Gastroesophageal sphincter (tissue), 3 donors: ENCODE results near the gene GABRB2.

Source experiments
- EP300 ChIP-seq: sonication (generic); formaldehyde crosslinking; IDR thresholded peaks from one replicate; pipeline ENCODE4 v1.6.1; 2017; ENCODE audit warnings: antibody characterized with exemption, mild to moderate bottlenecking
- POLR2A ChIP-seq, 2 donors: fragments of 450-650 bp; IDR thresholded peaks; one replicate each; pipeline ENCODE4 v1.6.1; 2017; ENCODE audit warnings: antibody characterized with exemption in 2 of 2, mild to moderate bottlenecking in 2 of 2, moderate library complexity in 1 of 2
- TF ChIP-seq, protein P1 (sequence below), 4 experiments: fragments of 200-600 bp in 2 of 4; fragments of 450-650 bp in 2 of 4; sonication (generic) in 1 of 4; IDR thresholded peaks; one replicate each; pipeline ENCODE4 v1.5.1; 2017 to 2019; ENCODE audit warnings: antibody characterized with exemption in 4 of 4, mild to moderate bottlenecking in 2 of 4, moderate library complexity in 2 of 4

DNA sequence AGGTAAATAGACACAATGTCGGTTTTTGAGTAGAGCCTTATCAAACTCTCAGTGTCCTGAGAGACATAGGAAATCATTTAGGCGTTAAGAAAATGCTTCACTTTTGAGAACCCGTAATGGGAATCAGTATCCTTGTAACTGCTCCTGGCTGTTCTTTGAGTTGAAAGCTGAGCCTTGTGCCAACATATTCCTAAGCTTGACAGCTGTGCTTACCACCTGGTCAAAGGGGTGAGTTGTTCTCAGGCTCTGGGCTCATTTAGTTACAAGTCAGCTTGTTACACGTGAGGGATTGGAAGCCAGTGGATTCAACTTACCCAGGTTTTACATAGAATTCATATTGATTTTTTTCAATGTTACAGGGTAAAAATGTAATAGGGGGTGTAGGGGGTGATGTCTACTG is 145.9 kb downstream of the GABRB2 start:
- no peak for TF ChIP-seq EP300
- TF ChIP-seq, protein P1, sequence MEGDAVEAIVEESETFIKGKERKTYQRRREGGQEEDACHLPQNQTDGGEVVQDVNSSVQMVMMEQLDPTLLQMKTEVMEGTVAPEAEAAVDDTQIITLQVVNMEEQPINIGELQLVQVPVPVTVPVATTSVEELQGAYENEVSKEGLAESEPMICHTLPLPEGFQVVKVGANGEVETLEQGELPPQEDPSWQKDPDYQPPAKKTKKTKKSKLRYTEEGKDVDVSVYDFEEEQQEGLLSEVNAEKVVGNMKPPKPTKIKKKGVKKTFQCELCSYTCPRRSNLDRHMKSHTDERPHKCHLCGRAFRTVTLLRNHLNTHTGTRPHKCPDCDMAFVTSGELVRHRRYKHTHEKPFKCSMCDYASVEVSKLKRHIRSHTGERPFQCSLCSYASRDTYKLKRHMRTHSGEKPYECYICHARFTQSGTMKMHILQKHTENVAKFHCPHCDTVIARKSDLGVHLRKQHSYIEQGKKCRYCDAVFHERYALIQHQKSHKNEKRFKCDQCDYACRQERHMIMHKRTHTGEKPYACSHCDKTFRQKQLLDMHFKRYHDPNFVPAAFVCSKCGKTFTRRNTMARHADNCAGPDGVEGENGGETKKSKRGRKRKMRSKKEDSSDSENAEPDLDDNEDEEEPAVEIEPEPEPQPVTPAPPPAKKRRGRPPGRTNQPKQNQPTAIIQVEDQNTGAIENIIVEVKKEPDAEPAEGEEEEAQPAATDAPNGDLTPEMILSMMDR (IDR thresholded peaks at IDR 0.05) = no peak
- TF ChIP-seq POLR2A (IDR thresholded peaks at IDR 0.05) = no peak
